ENCODE results near the gene TCEANC. TPM values are rescaled to one million over a fixed set of nuclear protein-coding genes. Genes with fewer than 3 reads are reported as not detected.
"Not testable (repeated sequence)": the region's sequence is repeated elsewhere in the genome, so short reads cannot be mapped to it uniquely, and the experiment has no call there.

The TCEANC gene
- polyA plus RNA-seq, 4 donors: 1.4 to 3.2 (median 1.9) TPM

- H3K4me3 ChIP-seq (ENCODE audit: low read depth in 1 of 3, low read length in 3 of 3): no peak overlapping the region
These were observed 9.4 kb downstream of the TCEANC start for GRCh38 chrX:13662355-13662791.

GRCh38 chrX:13664020-13664419 lies 11.1 kb downstream of the TCEANC start:
- WGBS, 3 donors: 78 to 83% (median 82%) methylated on average over 3 of the region's 3 CpGs
- Histone ChIP-seq H3K36me3 (ENCODE audit: control insufficient read depth in 3 of 3, insufficient read depth in 2 of 3, low read depth in 1 of 3, low read length in 3 of 3) (peaks cover 0 to 2% (median 2%) of the 10 kb centered on the region in 3 donors), H3K9me3 (ENCODE audit: control insufficient read depth in 2 of 2, insufficient read depth in 1 of 2, low read depth in 1 of 2, low read length in 1 of 2) (no peaks in the 10 kb centered on the region), H3K27ac (ENCODE audit: low read depth in 1 of 3, low read length in 2 of 3) (peak overlapping the region in 1 of 3 donors; percentile 24), H3K4me3 (ENCODE audit: low read depth in 1 of 3, low read length in 3 of 3) (no peak overlapping the region), H3K27me3 (ENCODE audit: control insufficient read depth in 3 of 3, insufficient read depth in 3 of 3, low read length in 3 of 3) (no peaks in the 10 kb centered on the region), H3K4me1 (ENCODE audit: control insufficient read depth in 3 of 3, insufficient read depth in 2 of 3, low read depth in 1 of 3, low read length in 2 of 3) (no peaks in the 10 kb centered on the region)
- DNase-seq (no peak), FAIRE-seq (no peak)

More at GRCh38 chrX:13662355-13662791, 9.4 kb downstream of the TCEANC start:
- Histone ChIP-seq H3K27ac (ENCODE audit: low read depth in 1 of 3, low read length in 2 of 3) (peak overlapping the region in 2 of 3 donors; percentile 33 to 76), H3K4me1 (ENCODE audit: control insufficient read depth in 3 of 3, insufficient read depth in 2 of 3, low read depth in 1 of 3, low read length in 2 of 3) (no peaks in the 10 kb centered on the region), H3K9me3 (ENCODE audit: control insufficient read depth in 2 of 2, insufficient read depth in 1 of 2, low read depth in 1 of 2, low read length in 1 of 2) (no peaks in the 10 kb centered on the region), H3K27me3 (ENCODE audit: control insufficient read depth in 3 of 3, insufficient read depth in 3 of 3, low read length in 3 of 3) (no peaks in the 10 kb centered on the region), H3K36me3 (ENCODE audit: control insufficient read depth in 3 of 3, insufficient read depth in 2 of 3, low read depth in 1 of 3, low read length in 3 of 3) (peaks cover 0 to 2% (median 2%) of the 10 kb centered on the region in 3 donors)
- DNase-seq (no peak), FAIRE-seq (no peak)
- WGBS, 3 donors: 46 to 81% (median 75%) methylated on average over 6 of the region's 6 CpGs

GRCh38 chrX:13666836-13667235 lies 13.9 kb downstream of the TCEANC start:
- WGBS, 3 donors: 80 to 85% (median 84%) methylated on average over 3 of the region's 3 CpGs
- Histone ChIP-seq H3K36me3 (ENCODE audit: control insufficient read depth in 3 of 3, insufficient read depth in 2 of 3, low read depth in 1 of 3, low read length in 3 of 3) (no peaks in the 10 kb centered on the region), H3K4me3 (ENCODE audit: low read depth in 1 of 3, low read length in 3 of 3) (no peak overlapping the region), H3K9me3 (ENCODE audit: control insufficient read depth in 2 of 2, insufficient read depth in 1 of 2, low read depth in 1 of 2, low read length in 1 of 2) (no peaks in the 10 kb centered on the region), H3K4me1 (ENCODE audit: control insufficient read depth in 3 of 3, insufficient read depth in 2 of 3, low read depth in 1 of 3, low read length in 2 of 3) (no peaks in the 10 kb centered on the region), H3K27me3 (ENCODE audit: control insufficient read depth in 3 of 3, insufficient read depth in 3 of 3, low read length in 3 of 3) (no peaks in the 10 kb centered on the region), H3K27ac (ENCODE audit: low read depth in 1 of 3, low read length in 2 of 3) (no peak overlapping the region)
- DNase-seq: no peak
- FAIRE-seq: no peak

GRCh38 chrX:13667919-13668318 lies 15.0 kb downstream of the TCEANC start:
- H3K27ac ChIP-seq (ENCODE audit: low read depth in 1 of 3, low read length in 2 of 3): no peak overlapping the region
- H3K9me3 ChIP-seq (ENCODE audit: control insufficient read depth in 2 of 2, insufficient read depth in 1 of 2, low read depth in 1 of 2, low read length in 1 of 2): no peaks in the 10 kb centered on the region
- no peak for DNase-seq
- H3K27me3 ChIP-seq (ENCODE audit: control insufficient read depth in 3 of 3, insufficient read depth in 3 of 3, low read length in 3 of 3): no peaks in the 10 kb centered on the region
- FAIRE-seq: no peak
- H3K4me1 ChIP-seq (ENCODE audit: control insufficient read depth in 3 of 3, insufficient read depth in 2 of 3, low read depth in 1 of 3, low read length in 2 of 3): no peaks in the 10 kb centered on the region
- no peaks in the 10 kb centered on the region for H3K36me3 ChIP-seq (ENCODE audit: control insufficient read depth in 3 of 3, insufficient read depth in 2 of 3, low read depth in 1 of 3, low read length in 3 of 3)
- H3K4me3 ChIP-seq (ENCODE audit: low read depth in 1 of 3, low read length in 3 of 3): no peak overlapping the region

GRCh38 chrX:13669246-13669737 lies 16.4 kb downstream of the TCEANC start:
- Histone ChIP-seq H3K4me3 (ENCODE audit: low read depth in 1 of 3, low read length in 3 of 3) (no peak overlapping the region), H3K36me3 (ENCODE audit: control insufficient read depth in 3 of 3, insufficient read depth in 2 of 3, low read depth in 1 of 3, low read length in 3 of 3) (no peaks in the 10 kb centered on the region), H3K27me3 (ENCODE audit: control insufficient read depth in 3 of 3, insufficient read depth in 3 of 3, low read length in 3 of 3) (no peaks in the 10 kb centered on the region), H3K9me3 (ENCODE audit: control insufficient read depth in 2 of 2, insufficient read depth in 1 of 2, low read depth in 1 of 2, low read length in 1 of 2) (no peaks in the 10 kb centered on the region), H3K27ac (ENCODE audit: low read depth in 1 of 3, low read length in 2 of 3) (peak overlapping the region; percentile 37 to 72 (median 72)), H3K4me1 (ENCODE audit: control insufficient read depth in 3 of 3, insufficient read depth in 2 of 3, low read depth in 1 of 3, low read length in 2 of 3) (no peaks in the 10 kb centered on the region)
- 6 to 20% (median 7%) methylated on average over 9 of the region's 9 CpGs for WGBS, 3 donors
- peak; percentile 30 for FAIRE-seq
- peak; percentile 87 to 91 for DNase-seq

GRCh38 chrX:13669755-13670154 lies 16.8 kb downstream of the TCEANC start:
- peak overlapping the region; percentile 37 to 72 (median 72) for H3K27ac ChIP-seq (ENCODE audit: low read depth in 1 of 3, low read length in 2 of 3)
- not testable (repeated sequence) for DNase-seq; H3K4me3 ChIP-seq (ENCODE audit: low read depth in 1 of 3, low read length in 3 of 3); FAIRE-seq; H3K4me1 ChIP-seq (ENCODE audit: control insufficient read depth in 3 of 3, insufficient read depth in 2 of 3, low read depth in 1 of 3, low read length in 2 of 3); H3K9me3 ChIP-seq (ENCODE audit: control insufficient read depth in 2 of 2, insufficient read depth in 1 of 2, low read depth in 1 of 2, low read length in 1 of 2); H3K36me3 ChIP-seq (ENCODE audit: control insufficient read depth in 3 of 3, insufficient read depth in 2 of 3, low read depth in 1 of 3, low read length in 3 of 3); H3K27me3 ChIP-seq (ENCODE audit: control insufficient read depth in 3 of 3, insufficient read depth in 3 of 3, low read length in 3 of 3)
- WGBS, 3 donors: 76 to 88% (median 86%) methylated on average over 8 of the region's 8 CpGs

GRCh38 chrX:13670197-13670596 lies 17.3 kb downstream of the TCEANC start:
- FAIRE-seq (no peak), DNase-seq (no peak)
- Histone ChIP-seq H3K9me3 (ENCODE audit: control insufficient read depth in 2 of 2, insufficient read depth in 1 of 2, low read depth in 1 of 2, low read length in 1 of 2) (no peaks in the 10 kb centered on the region), H3K27ac (ENCODE audit: low read depth in 1 of 3, low read length in 2 of 3) (no peak overlapping the region), H3K4me1 (ENCODE audit: control insufficient read depth in 3 of 3, insufficient read depth in 2 of 3, low read depth in 1 of 3, low read length in 2 of 3) (no peaks in the 10 kb centered on the region), H3K27me3 (ENCODE audit: control insufficient read depth in 3 of 3, insufficient read depth in 3 of 3, low read length in 3 of 3) (no peaks in the 10 kb centered on the region), H3K4me3 (ENCODE audit: low read depth in 1 of 3, low read length in 3 of 3) (no peak overlapping the region), H3K36me3 (ENCODE audit: control insufficient read depth in 3 of 3, insufficient read depth in 2 of 3, low read depth in 1 of 3, low read length in 3 of 3) (no peaks in the 10 kb centered on the region)
- WGBS, 3 donors: 72 to 85% (median 83%) methylated on average over 5 of the region's 5 CpGs

GRCh38 chrX:13673016-13673415 lies 20.1 kb downstream of the TCEANC start:
- DNase-seq: no peak
- Histone ChIP-seq H3K36me3 (ENCODE audit: control insufficient read depth in 3 of 3, insufficient read depth in 2 of 3, low read depth in 1 of 3, low read length in 3 of 3) (no peaks in the 10 kb centered on the region), H3K4me1 (ENCODE audit: control insufficient read depth in 3 of 3, insufficient read depth in 2 of 3, low read depth in 1 of 3, low read length in 2 of 3) (no peaks in the 10 kb centered on the region), H3K4me3 (ENCODE audit: low read depth in 1 of 3, low read length in 3 of 3) (no peak overlapping the region), H3K27ac (ENCODE audit: low read depth in 1 of 3, low read length in 2 of 3) (no peak overlapping the region), H3K27me3 (ENCODE audit: control insufficient read depth in 3 of 3, insufficient read depth in 3 of 3, low read length in 3 of 3) (no peaks in the 10 kb centered on the region), H3K9me3 (ENCODE audit: control insufficient read depth in 2 of 2, insufficient read depth in 1 of 2, low read depth in 1 of 2, low read length in 1 of 2) (no peaks in the 10 kb centered on the region)
- FAIRE-seq: no peak

- DNase-seq: no peak
- Histone ChIP-seq H3K27ac (ENCODE audit: low read depth in 1 of 3, low read length in 2 of 3) (no peak overlapping the region), H3K9me3 (ENCODE audit: control insufficient read depth in 2 of 2, insufficient read depth in 1 of 2, low read depth in 1 of 2, low read length in 1 of 2) (no peaks in the 10 kb centered on the region), H3K4me3 (ENCODE audit: low read depth in 1 of 3, low read length in 3 of 3) (no peak overlapping the region), H3K27me3 (ENCODE audit: control insufficient read depth in 3 of 3, insufficient read depth in 3 of 3, low read length in 3 of 3) (no peaks in the 10 kb centered on the region), H3K36me3 (ENCODE audit: control insufficient read depth in 3 of 3, insufficient read depth in 2 of 3, low read depth in 1 of 3, low read length in 3 of 3) (no peaks in the 10 kb centered on the region), H3K4me1 (ENCODE audit: control insufficient read depth in 3 of 3, insufficient read depth in 2 of 3, low read depth in 1 of 3, low read length in 2 of 3) (no peaks in the 10 kb centered on the region)
- no peak for FAIRE-seq
These were observed 23.9 kb downstream of the TCEANC start for GRCh38 chrX:13676885-13677284.
